LoVo (cell line): ENCODE data around the gene TEX28.
"Not testable (repeated sequence)": the region's sequence is repeated elsewhere in the genome, so short reads cannot be mapped to it uniquely, and the experiment has no call there.

Experiments
- DNase-seq: peaks from one replicate; pipeline ENCODE4 v3.0.0-alpha.2; 2016; ENCODE audit warnings: low spot score

TEX28 gene

DNA sequence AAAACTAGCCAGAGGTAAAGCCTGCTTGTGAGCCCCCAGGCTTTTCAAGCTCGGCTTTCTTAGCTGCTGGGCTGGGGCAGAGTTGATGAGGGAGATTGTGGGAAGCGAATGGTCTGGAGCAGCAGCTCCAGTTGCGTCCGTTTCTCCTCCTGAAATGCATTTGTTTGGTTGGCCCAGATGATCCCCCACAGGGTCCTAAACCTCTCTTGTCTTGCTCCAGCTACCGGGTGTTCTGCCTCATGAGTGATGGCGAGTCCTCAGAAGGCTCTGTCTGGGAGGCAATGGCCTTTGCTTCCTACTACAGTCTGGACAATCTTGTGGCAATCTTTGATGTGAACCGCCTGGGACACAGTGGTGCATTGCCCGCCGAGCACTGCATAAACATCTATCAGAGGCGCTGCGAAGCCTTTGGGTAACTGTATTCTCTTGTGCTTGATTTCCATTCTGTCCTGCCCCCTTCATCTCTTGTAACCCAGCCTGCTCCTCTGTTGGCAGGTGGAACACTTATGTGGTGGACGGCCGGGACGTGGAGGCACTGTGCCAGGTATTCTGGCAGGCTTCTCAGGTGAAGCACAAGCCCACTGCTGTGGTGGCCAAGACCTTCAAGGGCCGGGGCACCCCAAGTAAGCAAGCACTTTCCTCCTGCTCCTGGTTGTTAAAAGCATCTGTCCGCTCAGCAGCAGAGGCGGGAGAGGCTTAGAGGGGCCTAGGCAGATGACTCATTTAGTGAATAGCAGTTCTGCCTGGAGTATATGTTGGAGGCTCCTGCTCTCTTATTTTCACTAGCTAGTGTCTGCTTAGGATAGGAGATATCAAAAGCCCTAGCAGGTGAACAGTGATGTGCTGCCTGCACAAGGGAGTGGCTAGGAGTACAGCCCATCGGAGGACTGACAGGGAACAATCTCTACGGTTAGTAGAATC, 16.0 kb upstream of the TEX28 start:
- no peak for DNase-seq

- no peak for DNase-seq
Observed at GRCh38 chrX:154309041-154309775, 14.3 kb upstream of the TEX28 start.

- peak; percentile 27 for DNase-seq
Observed at GRCh38 chrX:154308108-154308946, 13.4 kb upstream of the TEX28 start.

GRCh38 chrX:154307202-154307601, 12.3 kb upstream of the TEX28 start:
- DNase-seq: no peak

- no peak for DNase-seq
Observed at GRCh38 chrX:154305541-154306205, 10.7 kb upstream of the TEX28 start.

DNA sequence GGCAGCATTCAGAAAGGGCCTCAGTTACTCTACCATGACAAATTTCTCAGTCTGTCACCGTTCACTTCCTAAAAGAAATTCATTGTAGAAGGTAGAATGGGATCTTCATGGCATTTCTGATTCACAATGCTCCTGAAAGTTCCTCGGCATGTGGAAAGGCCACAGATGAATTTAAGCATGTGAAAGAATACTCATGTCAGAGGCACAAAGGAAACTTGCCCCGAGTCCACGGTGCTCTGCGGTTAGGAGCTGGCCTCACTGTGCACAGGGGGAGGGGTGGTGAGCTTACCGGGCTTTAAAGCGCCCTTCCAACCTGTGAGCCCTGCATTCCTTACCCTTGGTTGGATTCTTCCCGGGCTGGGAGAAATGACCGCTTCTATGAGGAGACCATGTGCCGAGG, 9.9 kb upstream of the TEX28 start:
- no peak for DNase-seq

DNA sequence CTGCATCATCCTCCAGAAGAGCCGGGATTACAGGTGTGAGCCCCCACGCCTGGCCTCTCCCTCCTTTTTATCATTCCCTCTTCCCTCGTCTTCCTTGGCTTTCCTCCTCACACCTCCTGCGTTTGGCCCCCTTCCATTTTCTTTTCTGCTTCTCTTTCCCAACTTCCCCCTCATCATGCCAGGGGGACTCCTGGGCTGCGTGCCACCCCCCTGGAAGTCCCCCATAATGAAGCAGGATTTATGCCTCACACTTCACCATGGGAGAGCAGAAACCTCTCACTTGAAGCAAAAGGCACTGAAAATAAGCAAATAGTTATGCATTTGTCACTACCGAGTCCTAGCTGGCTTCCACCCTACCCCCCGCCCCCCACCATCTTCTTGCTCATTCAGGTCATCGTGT, 8.6 kb upstream of the TEX28 start:
- DNase-seq: no peak

- DNase-seq: not testable (repeated sequence)
Observed at GRCh38 chrX:154302998-154303397, 8.1 kb upstream of the TEX28 start.

GRCh38 chrX:154300816-154301215, 5.9 kb upstream of the TEX28 start:
- no peak for DNase-seq

DNA sequence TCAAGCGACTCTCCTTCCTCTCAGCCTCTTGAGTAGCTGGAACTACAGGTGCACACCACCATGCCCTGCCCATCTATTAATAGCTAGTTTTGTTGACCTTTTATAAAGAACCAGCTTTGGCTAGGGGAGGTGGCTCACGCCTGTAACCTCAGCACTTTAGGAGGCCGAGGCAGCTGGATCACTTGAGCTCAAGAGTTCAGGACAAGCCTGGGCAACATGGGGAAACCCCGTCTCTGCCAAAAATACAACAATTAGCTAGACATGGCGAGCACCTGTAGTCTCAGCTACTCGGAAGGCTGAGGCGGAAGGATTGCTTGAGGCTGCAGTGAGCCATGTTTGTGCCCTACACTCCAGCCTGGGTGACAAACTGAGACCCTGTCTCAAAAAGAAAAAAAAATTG, 3.4 kb upstream of the TEX28 start:
- no peak for DNase-seq

DNA sequence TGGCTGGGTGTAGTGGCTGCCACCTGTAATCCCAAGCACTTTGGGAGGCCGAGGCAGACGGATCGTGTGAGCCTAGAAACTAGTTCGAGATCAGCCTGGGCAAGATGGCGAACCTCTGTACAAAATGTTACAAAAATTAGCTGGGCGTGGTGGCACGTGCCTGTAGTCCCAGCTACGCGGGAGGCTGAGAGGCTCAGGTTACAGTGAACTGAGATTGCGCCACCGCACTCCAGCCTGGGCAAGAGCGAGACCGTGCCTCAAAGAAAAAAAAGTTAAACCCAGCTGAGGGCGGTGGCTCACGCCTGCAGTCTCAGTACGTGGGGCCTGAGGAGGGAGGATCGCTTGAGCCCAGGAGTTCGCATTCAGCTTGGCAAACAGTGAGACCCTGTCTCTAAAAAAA, 1.8 kb upstream of the TEX28 start:
- DNase-seq: no peak

DNA sequence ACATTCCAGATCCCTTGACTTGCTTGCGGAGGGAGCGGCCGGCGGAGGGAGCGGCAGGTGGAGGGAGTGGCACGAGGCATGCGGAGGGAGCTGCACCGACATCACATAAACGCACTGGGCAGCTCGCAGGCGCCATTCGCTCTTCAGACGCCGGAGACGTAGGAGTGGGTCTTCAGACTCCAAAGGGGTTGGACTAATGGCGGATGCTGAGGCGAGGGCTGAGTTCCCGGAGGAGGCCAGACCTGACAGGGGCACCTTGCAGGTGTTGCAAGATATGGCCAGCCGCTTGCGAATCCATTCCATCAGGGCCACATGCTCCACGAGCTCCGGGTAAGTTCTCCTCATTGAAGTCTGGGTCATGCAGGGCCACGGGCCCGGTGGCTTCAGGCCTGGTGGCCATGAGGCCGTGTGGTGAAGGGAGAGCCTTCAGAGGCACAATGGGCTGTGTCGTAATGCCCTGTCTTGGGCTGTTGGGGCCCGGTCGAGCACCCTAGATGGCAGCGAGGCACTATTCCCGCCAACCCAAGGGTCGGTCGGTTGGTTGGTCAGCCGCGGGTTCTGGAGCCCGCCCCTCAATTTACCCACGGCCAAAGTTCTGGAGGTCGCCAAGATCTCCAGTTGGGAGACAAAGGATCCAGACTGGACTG, 863 bp upstream of the TEX28 start, which contains the start of gene TKTL1:
TKTL1 (plus strand) TSS at position 132 of the 647 bp plus-strand sequence; CDS start at position 197, 65 bp downstream.
- DNase-seq: no peak

DNA sequence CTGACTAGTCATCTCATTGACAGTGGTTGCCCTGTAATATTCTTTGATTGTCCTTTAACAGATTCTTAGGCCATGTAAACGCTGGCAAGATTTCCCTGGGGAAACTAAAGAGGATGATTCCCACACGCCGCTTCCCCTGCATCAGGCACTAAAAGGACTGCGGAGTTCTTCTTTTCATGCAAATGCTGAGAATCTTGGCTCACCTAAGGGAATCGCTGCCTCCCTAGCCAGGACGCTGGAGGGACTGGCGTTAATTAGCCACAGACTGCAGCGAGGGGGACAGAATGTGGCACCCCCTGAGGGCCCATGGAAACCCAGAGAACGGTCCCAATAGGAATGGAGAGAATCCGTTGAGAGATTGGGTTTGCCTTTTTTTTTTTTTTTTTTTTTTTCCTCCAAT, 8.5 kb downstream of the TEX28 start:
- not testable (repeated sequence) for DNase-seq

DNA sequence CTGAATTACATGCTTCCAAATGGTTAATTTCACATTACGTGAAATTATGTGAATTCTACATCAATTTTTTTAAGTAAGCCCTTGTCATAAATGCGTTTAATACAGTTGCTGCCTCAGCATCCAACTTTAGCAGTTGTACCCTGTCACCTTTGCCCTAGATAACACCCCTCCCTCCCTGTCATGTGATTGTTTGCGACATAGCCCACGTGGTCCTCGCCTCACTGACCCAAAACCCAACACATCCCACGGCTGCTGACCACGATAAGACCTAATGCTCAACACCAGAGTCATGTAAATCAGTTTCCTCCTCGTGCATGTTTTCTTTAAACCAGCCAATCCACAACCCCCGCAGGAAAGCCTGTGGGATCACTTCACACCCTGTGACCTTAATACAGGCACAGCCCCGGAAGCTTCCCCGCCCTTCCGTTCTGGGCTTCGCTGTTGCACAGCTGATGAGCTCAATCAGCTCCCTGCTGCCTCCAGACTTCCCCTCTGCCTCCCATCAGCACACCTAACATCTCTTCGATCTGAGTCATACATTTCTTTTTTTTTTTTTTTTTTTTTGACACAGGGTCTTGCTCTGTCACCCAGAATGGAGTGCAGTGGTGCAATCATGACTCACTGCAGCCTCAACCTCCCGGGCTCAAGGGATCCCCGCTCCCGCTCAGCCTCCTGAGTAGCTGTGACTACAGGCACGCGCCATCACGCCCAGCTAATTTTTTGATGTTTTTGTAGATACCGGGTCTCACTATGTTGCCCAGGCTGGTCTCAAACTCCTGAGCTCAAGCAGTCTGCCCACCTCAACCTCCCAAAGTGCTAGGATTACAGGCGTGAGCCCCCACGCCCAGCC, 10.2 kb downstream of the TEX28 start:
- DNase-seq: not testable (repeated sequence)

DNA sequence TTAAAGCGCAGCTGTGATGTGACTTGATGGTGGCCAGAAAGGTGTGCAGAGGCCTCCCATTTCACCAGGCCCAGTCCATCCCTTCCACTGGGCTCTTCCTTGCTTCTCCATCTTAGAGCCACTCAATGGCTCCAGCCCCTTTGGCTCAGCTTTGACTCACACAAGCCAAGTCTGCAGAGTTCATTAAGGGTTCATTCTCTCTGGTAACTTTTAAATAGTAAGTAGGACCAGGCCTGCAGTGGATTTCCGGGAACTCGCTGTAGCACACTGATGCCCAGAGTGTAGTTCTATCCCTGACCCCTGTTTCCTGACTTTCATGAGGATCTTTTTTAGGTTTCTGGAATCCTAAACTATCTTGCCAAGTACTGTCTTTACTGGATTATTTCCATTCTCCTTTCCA, 25.7 kb downstream of the TEX28 start:
- DNase-seq: not testable (repeated sequence)

DNA sequence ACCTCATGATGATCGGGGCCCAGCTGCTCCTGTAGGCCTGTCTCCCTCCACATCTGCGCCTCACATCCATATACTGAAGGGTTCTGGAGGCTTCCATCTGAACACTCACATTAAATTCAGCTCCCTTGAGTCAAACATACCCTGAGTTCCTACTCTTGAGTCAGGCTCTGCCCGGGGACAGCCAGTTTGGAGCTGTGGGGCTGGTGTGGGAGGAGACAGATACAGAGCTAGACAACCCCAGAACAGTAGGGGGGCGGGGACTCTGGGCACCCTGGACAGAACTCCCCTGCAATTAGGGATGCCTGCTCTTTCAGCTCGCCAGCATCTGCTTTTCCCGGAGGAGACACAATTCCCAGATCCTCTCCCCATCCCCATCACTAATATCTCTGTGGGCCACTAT, 31.9 kb downstream of the TEX28 start:
- DNase-seq: not testable (repeated sequence)

GRCh38 chrX:154258711-154259110, 36.2 kb downstream of the TEX28 start:
- DNase-seq: not testable (repeated sequence)

- DNase-seq: not testable (repeated sequence)
Observed at GRCh38 chrX:154257282-154257681, 37.6 kb downstream of the TEX28 start, which contains the start of gene OPN1MW3. Gene OPN1MW3 (plus strand): TSS chrX:154257582. CDS start chrX:154257620, 38 bp downstream.

- DNase-seq: not testable (repeated sequence)
Observed at GRCh38 chrX:154248076-154248475, 46.8 kb downstream of the TEX28 start.
